NCI-H128 (cell line): Measurements from ENCODE around the gene SACS.

ENCODE experiments used
- DNase-seq: peaks from one replicate; lab custom pipeline; 2025; ENCODE audit not compliant: unreplicated experiment; lab: John Stamatoyannopoulos, UW

Gene SACS, protein sequence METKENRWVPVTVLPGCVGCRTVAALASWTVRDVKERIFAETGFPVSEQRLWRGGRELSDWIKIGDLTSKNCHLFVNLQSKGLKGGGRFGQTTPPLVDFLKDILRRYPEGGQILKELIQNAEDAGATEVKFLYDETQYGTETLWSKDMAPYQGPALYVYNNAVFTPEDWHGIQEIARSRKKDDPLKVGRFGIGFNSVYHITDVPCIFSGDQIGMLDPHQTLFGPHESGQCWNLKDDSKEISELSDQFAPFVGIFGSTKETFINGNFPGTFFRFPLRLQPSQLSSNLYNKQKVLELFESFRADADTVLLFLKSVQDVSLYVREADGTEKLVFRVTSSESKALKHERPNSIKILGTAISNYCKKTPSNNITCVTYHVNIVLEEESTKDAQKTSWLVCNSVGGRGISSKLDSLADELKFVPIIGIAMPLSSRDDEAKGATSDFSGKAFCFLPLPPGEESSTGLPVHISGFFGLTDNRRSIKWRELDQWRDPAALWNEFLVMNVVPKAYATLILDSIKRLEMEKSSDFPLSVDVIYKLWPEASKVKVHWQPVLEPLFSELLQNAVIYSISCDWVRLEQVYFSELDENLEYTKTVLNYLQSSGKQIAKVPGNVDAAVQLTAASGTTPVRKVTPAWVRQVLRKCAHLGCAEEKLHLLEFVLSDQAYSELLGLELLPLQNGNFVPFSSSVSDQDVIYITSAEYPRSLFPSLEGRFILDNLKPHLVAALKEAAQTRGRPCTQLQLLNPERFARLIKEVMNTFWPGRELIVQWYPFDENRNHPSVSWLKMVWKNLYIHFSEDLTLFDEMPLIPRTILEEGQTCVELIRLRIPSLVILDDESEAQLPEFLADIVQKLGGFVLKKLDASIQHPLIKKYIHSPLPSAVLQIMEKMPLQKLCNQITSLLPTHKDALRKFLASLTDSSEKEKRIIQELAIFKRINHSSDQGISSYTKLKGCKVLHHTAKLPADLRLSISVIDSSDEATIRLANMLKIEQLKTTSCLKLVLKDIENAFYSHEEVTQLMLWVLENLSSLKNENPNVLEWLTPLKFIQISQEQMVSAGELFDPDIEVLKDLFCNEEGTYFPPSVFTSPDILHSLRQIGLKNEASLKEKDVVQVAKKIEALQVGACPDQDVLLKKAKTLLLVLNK (N-terminal part only)

DNA sequence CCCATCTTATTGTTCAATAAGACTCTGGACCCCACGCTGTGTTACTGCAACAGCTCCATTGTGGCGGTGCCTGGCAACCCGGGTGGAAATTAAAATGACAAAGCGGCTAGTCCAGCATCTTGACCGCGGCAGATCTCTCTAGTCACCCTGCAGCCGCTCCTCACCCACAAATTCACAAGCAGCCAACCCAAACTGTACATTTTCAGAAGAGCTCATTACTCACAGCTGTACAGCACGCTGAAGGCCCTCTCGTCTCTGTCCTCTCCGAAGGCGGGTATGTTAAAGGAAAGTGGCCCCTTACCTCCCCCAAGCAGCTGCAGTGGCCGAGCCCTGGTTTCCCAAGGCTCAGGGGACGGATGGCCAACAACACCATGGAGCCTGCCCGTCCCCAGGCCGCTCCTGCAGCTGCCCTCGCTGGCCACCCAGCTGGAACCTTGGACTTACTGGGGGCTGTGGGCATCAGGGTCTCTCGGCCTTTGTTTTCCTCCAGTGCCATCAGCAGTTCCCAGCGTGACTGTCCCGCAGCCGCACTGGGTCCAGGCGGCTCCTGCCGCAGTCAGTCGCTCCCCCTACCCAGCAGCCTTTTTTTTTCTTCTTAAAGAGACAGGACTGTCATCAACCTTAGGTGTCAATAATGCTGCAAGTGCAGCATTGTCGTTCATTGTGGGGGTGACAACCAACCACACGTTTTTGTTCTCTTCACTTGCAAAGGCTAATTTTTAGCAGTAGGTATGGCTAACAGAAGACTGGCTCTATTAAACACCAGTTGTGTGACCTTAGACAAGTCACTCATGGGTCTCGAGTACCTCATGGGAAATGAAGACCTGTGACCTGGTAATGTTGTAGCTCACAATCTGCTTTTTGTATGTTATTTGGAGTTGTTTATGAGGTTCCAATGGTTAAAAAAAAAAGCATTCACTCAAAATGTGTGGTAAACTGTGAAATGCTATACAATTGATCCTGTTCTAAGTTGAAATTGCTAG lies at the start of gene SACS:
Gene SACS, minus strand, starts transcription at position 532 of the 983 bp plus-strand sequence. CDS start 22,463 bp downstream, outside the sequence.
- DNase-seq: peak; percentile 24

DNA sequence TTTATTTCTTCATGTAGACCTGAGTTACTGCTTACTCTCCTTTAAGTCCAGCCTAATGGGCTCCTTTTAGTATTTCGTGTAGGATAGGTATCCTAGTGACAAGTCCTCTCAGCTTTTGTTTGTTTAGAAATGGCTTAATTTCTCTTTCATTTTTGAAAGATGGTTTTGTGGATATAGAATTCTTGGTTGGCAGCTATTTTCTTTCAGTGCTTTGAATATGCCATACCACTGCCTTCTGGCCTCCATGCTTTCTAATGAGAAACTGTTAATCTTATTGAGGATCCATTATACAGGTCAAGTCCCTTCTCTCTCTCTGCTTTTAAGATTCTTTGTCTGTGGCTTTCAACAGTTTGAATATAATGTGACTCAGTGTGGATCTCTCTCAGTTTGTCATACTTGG lies 46.8 kb upstream of the SACS start:
- no peak for DNase-seq

DNA sequence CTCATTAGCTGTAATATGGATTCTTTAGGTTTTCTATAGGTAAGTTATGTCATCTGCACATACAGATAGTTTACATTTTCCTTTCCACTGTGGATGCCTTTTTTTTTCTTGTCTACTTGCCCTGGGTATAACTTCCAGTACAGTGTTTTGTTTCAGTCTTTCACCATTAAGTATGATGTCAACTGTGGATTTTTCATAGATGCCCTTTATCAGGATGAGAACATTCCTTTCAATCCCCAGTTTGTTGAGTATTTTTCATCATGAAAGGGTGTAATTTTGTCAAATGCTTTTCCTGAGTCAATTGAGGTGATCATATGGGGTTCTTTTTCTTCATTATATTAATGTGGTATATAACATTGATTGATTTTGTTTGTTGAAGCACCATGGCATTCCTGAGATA lies 43.6 kb upstream of the SACS start:
- DNase-seq: no peak

DNA sequence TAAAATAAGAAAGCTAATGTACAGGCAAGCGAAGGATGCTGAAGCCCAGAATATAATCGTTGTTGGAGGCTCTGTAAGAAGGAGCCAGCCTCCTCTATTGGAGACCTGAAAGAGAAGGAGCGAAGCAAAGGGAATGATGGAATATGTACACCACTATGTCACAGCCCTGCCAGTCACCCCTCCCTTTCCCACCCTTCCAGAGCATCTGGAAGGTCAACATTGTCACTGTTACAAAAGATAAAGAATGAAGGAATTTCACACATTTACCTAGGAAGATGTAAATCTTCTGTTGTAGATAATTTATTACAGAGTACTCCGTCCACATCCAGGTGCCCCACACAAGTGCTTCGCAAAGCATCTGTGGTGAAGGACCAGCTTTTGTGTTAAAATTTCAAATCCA lies 39.7 kb upstream of the SACS start:
- no peak for DNase-seq

DNA sequence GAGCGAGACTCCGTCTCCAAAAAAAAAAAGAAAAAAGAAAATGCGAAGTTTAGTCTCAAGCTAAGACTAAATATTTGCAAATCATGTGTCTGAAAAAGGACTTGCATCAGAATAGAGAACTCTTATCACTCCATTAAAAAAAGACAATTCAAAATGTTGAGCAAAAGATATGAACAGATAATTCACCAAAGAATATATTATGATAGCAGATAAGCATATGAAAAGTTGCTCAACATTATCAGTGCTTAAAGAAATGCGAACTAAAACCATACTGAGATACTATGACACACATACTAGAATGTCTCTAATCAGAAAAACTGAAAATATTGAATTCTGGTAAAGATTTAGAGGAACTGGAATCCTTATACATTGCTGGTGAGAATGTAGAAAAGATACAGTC lies 38.7 kb upstream of the SACS start:
- DNase-seq: no peak

DNA sequence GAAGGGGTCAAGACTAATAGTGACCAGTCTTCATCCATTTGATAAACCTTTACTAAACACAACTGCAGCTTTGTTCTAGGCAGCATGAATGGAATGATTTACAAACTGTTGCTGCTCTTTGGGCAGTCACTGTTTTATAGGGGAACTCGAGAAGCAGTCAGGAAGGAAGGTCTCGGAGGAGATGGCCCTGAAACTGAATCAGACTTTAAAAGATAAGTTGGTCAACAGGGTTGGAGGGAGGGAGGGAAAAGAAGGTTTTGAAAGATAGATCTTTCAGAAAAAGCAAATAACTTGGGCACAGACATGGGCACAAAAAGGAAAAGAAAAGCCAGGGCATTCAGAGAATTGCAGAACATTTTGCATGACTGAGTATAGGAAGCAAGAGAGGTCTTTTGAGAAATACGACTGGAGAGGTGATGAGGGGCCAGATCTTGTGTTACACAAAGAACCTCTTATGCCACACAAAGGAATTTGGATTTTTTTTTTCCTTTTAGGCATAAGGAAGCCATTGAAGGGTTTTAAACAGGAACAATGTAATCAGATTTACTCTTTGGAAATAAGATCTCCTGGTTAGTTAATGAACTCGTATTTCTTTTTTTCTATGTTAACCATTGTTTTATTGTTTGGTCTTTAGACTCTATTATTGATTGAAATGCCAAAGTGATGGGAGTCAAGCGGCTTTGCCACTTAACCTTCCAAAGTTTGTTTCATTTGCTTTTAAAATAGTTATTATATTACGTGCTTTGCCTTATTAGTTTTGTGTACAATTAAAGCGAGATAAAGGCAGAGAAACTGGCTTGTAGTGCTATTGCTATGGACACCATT lies 37.5 kb upstream of the SACS start:
- DNase-seq: no peak

DNA sequence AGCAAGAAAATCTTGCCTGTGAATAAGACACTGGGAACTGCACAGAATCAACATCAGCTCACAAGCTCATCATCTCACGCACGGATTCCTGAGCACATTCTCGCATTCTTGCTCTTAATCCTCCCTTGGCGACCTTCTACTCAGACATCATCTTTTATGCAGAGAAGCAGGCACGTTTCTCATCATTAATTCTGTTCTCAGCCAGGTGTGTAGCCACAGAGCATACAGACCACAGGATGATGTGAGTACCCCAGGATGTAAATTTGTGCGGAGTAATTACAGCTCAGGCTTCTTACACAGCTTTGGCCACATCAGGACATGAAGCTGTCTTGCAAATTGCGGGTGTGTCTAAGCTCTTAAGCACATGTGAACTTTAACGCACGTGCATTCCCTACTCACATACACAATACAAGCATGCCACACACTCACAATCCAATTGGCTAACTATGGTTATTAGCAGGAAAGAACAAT lies 36.5 kb upstream of the SACS start:
- DNase-seq: no peak

DNA sequence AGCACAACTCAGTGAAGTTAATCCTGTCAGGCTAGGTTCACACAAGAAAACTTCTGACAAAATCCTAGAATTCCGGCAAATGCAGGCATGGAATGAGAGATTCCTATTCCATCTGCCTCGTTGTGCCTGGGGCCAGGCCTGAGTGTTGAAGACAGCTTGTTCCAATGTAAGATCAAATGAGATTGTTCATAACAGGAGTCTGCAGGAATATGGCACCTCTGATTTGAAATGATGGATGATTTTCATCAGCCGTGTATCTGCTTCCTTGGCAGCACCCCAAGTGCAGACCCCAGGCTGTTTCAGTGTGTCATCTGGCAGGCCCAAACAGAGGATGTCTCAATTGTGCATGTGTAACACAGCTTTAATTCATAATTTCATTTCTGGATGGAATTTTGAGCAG lies 35.3 kb upstream of the SACS start:
- DNase-seq: no peak

DNA sequence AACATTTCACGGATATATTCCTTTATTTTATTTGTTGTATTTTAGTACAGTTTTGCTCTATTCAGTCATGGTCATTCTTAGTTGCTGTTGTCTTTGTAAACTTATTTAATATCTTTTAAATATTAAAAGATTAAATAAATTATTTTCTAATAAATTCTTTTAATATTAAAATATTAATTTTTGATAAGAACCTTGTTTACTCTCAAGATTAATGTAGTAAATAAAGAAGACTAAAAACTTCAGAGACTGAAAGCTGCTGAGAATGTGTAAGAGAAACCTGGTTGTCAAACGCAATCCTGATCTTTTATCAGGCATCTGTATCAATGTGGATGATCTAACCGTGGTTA lies 34.4 kb upstream of the SACS start:
- no peak for DNase-seq

DNA sequence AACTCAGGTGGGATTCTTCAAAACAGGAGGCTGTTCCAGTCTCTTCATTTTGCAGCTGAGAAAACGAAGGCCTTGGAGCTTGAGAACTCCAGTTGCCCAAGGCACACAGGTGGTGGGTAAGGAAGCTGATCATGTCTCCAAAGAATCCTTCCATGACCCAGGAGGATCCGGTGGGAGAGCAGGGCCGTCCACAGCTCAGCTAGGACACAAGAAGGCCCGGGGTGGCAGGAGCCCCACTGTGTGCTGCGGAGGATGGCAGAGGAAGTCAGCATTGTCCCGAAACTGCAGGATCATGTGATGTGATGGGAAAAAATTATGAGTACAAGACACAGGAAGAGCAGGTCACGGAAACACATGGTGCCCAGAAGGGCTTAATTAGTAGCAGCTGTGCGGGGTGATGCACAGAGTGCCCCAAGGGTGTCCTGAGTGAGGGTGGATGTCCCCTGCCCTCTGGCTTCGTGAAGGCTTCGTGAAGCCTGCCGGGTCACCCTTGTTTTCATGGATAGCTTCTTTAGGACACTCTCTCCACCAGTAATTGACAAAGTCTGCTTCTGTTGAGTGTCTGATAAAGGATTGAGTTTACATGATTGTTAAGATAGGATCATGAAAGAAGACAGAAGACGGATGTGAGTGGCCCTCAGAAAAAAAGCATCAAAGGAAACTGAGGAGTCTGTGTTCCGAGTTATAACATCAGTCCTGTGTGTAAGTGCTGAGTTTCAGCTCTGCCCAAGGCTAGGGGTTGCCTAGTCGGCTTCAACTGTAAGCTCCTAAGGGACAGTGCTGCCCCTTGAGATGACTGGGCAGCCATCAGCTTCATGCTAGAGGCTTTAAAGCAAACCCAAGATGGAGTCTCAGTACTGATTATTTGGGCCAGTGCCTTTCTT lies 33.8 kb upstream of the SACS start:
- DNase-seq: no peak

DNA sequence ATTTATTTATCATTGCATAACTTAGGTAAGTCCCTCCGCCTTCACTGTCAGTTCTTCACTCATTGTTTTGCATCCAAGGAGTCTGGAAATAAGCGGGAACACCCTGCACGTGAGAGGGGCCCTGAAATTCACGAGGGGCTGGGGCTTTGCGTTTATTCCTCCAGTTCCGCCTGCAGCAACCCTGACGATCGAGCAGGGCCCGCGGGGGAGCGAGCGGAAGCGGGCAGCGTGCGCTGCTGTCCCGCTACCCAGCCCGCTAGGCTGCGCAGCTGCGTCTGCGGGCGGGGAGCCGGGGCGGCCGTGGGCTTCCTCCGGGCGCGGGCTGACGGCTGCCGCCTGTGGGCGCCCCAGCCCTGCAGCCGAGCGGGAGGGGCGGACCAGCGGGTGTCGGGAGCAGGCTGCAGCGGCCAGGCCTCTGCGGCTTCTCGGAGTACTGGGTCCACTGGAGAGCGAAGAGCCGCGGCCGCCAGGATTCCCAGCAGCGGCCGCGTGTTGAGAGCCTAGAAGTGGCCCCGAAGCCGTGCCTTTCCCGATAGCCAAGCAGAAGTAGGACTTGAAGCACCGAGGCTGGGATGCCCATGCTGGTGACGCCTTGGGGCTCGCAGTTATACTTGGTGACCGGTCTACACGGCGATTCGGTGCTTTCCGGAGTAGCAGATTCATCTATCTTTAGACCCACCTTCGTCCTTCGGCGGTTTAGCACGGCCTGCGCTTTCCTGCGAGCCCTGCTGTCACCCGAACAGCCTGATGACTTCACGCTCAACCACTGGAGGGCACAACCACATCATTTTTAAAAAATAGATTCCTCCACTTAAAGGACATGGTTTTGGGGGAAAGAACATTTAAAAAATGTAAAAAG lies 32.9 kb upstream of the SACS start:
- DNase-seq: peak; percentile 50

DNA sequence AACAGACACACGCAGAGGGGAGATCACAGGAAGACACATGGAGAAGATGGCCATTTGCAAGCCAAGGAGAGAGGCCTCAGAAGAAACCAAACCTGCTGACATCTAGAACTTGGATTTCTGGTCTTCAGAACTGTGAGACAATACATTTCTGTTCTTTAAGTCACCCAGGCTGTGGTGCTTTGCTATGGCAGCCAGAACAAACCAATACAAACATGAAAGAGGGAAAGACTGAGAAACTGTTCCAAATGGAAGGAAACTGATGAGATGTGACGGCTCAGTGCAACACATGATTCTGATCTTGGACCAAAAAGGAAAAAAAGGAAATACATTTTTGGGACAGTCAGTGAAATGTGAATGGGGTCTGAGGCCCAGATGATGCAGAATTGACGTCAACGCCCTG lies 30.2 kb upstream of the SACS start:
- DNase-seq: no peak

DNA sequence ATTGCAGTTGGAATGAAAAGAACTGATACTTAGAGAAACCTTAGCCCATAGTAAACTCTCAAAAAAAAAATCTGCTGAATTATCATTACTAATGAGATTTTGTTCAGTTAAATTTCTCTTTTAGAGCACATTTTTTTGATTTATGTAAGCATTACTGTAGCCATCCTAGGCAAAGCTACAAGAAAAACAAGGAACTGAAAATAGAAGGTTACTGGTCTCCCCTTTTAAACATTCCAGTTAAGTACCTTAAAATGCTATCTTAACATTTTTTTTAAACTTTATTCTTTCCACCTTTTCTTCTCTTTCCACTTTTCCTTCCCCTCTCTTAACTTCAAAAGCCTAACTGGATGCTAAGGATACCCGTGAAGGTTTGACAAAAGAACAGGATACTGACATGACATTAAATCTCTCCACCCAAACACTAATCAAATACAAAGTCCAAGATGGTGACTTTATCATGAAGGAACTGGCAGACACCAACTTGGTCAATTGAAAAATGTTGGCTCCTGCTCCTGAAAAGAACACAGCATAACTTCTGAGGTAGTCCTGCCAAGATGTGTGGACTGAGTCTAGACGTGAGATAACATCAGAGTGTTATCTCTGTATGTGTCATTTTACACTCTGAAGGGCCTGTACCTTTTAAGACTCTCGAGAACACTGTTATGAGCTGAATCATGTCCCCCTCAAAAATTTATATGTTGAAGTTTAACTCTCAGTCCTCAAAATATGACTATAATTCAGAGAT lies 29.5 kb upstream of the SACS start:
- no peak for DNase-seq

DNA sequence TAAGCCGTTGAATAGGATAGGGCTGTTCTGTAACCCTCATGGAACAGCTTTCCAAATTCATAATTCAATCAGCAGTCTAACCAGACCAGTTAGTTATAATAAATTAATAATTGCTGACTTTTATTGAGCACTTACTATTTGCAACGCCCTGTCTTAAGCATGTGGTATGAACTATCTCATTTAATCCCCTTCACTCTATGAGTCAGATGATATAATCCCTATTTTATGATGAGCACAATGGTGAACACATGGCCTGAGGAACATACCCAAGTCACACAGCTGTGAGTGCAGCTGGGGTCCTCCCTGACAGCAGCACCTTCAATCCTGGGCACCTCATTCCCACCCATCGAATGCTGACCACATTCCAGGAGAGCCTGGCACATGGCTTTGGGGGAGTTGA lies 28.0 kb upstream of the SACS start:
- no peak for DNase-seq

DNA sequence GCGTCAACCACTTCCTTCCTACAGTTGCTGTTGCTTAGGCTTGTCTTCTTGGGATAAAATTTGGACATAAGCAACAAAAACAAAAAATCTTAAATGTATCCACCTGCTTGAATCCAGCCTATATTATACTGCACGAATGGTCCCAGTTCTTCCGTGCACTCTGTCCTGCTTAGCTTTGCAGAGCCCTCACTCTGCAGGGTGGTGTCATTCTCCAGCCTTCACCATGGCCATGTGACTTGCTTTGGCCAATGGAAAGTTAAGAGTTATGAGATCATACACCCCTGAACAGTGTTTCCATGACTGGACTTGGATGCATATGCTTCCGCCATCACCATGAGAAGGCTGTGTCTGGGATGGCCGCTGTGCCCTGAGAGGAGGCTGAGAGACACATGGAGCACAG lies 27.4 kb upstream of the SACS start:
- DNase-seq: no peak

DNA sequence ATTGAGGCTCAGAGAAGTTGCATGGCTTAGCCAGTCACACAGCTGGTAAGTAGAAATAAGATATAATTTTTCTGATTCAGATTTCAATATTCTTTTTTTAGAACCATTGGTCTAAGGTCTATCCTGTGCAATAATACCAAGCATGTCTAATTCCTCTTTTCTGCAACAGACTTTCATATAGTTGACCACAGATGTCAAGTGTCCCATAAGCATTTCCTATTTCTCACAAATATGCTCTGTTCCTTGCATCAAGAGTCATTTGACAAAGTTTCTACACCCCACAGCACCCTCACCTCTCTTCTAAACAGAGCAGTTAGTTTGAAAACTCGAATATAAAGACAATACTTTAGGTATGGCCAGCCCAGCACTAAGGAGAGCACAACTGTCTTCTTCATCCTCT lies 26.8 kb upstream of the SACS start:
- no peak for DNase-seq

DNA sequence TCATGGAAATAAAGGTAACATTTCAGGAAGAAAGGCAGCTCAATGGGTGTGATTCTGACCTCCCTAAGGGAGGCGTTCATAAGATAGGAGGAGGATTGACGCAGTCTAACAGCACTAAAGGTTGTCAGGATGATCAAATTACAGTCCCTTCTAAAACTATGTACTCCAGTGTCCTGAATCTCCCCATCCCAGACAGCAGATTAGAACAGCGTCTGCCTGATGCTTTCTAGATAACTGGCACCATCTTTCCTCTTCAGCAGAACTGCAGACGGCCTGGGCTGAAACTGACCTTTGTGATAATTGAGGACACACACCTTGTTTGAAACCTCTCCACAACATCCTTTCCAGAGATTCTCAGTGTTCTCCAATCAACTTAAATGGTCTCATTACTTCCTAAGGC lies 25.5 kb upstream of the SACS start:
- no peak for DNase-seq
